ENCODE data around the gene ASAH2B. TPM values are rescaled to one million over a fixed set of nuclear protein-coding genes. Genes with fewer than 3 reads are reported as not detected.

Gene ASAH2B
- total RNA-seq, 2 experiments from 2014 or later: 1.4 to 1.6 TPM

- H3K27ac ChIP-seq (ENCODE audit: low read depth in 1 of 2, low read length in 2 of 2): no peak overlapping the region
- Mint-ChIP-seq H3K27ac (no peak overlapping the region), H3K27me3 (peaks cover 14% of the 10 kb centered on the region), H3K9me3 (peaks cover 3% of the 10 kb centered on the region), H3K36me3 (ENCODE audit: low read depth) (no peaks in the 10 kb centered on the region), H3K4me3 (no peak overlapping the region), H3K4me1 (ENCODE audit: low read depth) (peaks cover 12% of the 10 kb centered on the region)
- peaks cover 3% of the 10 kb centered on the region for H3K4me1 ChIP-seq (ENCODE audit: insufficient read depth, low read length)
- DNase-seq: no peak
- no peak for ATAC-seq (ENCODE audit: poor library complexity)
- intact Hi-C loops (cut with DNase I, micrococcal nuclease): no loop called here
- peaks cover 0 to 5% of the 10 kb centered on the region in 2 experiments for H3K9me3 ChIP-seq (ENCODE audit: control insufficient read depth in 1 of 2, insufficient read depth in 1 of 2, low read length in 2 of 2)
- H3K27me3 ChIP-seq (ENCODE audit: control insufficient read depth in 1 of 2, insufficient read depth in 2 of 2, low read length in 2 of 2): no peaks in the 10 kb centered on the region
- H3K36me3 ChIP-seq (ENCODE audit: insufficient read depth, low read length): no peaks in the 10 kb centered on the region
- no peak overlapping the region for H3K4me3 ChIP-seq (ENCODE audit: low read length)
- POLR2A ChIA-PET: no interaction called here
- CTCF ChIA-PET: no interaction called here
- TF ChIP-seq, protein P1, sequence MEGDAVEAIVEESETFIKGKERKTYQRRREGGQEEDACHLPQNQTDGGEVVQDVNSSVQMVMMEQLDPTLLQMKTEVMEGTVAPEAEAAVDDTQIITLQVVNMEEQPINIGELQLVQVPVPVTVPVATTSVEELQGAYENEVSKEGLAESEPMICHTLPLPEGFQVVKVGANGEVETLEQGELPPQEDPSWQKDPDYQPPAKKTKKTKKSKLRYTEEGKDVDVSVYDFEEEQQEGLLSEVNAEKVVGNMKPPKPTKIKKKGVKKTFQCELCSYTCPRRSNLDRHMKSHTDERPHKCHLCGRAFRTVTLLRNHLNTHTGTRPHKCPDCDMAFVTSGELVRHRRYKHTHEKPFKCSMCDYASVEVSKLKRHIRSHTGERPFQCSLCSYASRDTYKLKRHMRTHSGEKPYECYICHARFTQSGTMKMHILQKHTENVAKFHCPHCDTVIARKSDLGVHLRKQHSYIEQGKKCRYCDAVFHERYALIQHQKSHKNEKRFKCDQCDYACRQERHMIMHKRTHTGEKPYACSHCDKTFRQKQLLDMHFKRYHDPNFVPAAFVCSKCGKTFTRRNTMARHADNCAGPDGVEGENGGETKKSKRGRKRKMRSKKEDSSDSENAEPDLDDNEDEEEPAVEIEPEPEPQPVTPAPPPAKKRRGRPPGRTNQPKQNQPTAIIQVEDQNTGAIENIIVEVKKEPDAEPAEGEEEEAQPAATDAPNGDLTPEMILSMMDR (IDR thresholded peaks at IDR 0.05): no peak
These were observed 49.5 kb downstream of the ASAH2B start for GRCh38 chr10:50788951-50789945.

GRCh38 chr10:50794490-50794889 is 54.8 kb downstream of the ASAH2B start:
- ChIA-PET CTCF (no interaction called here), POLR2A (no interaction called here)
- Histone ChIP-seq H3K27me3 (ENCODE audit: control insufficient read depth in 1 of 2, insufficient read depth in 2 of 2, low read length in 2 of 2) (peaks cover 0 to 5% of the 10 kb centered on the region in 2 experiments), H3K4me1 (ENCODE audit: insufficient read depth, low read length) (no peaks in the 10 kb centered on the region), H3K27ac (ENCODE audit: low read depth in 1 of 2, low read length in 2 of 2) (no peak overlapping the region), H3K36me3 (ENCODE audit: insufficient read depth, low read length) (no peaks in the 10 kb centered on the region), H3K4me3 (ENCODE audit: low read length) (no peak overlapping the region), H3K9me3 (ENCODE audit: control insufficient read depth in 1 of 2, insufficient read depth in 1 of 2, low read length in 2 of 2) (no peaks in the 10 kb centered on the region)
- Mint-ChIP-seq H3K36me3 (ENCODE audit: low read depth) (no peaks in the 10 kb centered on the region), H3K27ac (no peak overlapping the region), H3K4me3 (no peak overlapping the region), H3K4me1 (ENCODE audit: low read depth) (no peaks in the 10 kb centered on the region), H3K9me3 (peaks cover 2% of the 10 kb centered on the region), H3K27me3 (peaks cover 21% of the 10 kb centered on the region)
- ATAC-seq (ENCODE audit: poor library complexity) (no peak), DNase-seq (no peak)
- TF ChIP-seq, protein P1 (IDR thresholded peaks at IDR 0.05): no peak
- intact Hi-C loops (cut with DNase I, micrococcal nuclease): no loop called here

- H3K9me3 ChIP-seq (ENCODE audit: control insufficient read depth in 1 of 2, insufficient read depth in 1 of 2, low read length in 2 of 2): no peaks in the 10 kb centered on the region
- DNase-seq: no peak
- Mint-ChIP-seq H3K27ac (no peak overlapping the region), H3K36me3 (ENCODE audit: low read depth) (no peaks in the 10 kb centered on the region), H3K27me3 (peaks cover 21% of the 10 kb centered on the region), H3K9me3 (peaks cover 2% of the 10 kb centered on the region), H3K4me1 (ENCODE audit: low read depth) (no peaks in the 10 kb centered on the region), H3K4me3 (no peak overlapping the region)
- intact Hi-C loops (cut with DNase I, micrococcal nuclease): no loop called here
- TF ChIP-seq, protein P1 (IDR thresholded peaks at IDR 0.05): no peak
- no peak overlapping the region for H3K27ac ChIP-seq (ENCODE audit: low read depth in 1 of 2, low read length in 2 of 2)
- ATAC-seq (ENCODE audit: poor library complexity): no peak
- H3K4me1 ChIP-seq (ENCODE audit: insufficient read depth, low read length): no peaks in the 10 kb centered on the region
- ChIA-PET POLR2A (no interaction called here), CTCF (no interaction called here)
- peaks cover 2 to 8% of the 10 kb centered on the region in 2 experiments for H3K27me3 ChIP-seq (ENCODE audit: control insufficient read depth in 1 of 2, insufficient read depth in 2 of 2, low read length in 2 of 2)
- H3K4me3 ChIP-seq (ENCODE audit: low read length): no peak overlapping the region
- H3K36me3 ChIP-seq (ENCODE audit: insufficient read depth, low read length): no peaks in the 10 kb centered on the region
These were observed 57.0 kb downstream of the ASAH2B start for GRCh38 chr10:50796693-50797092.

Data from CD4-positive, alpha-beta T cell (primary cell).